GM12878 (cell line): Measurements from ENCODE around the gene PIMREG. TPM values are rescaled to one million over a fixed set of nuclear protein-coding genes. Genes with fewer than 3 reads are reported as not detected.

Source experiments
- ATAC-seq: fragments of 200-7000 bp; cut with Tn5 transposase; 3 replicates; pipeline ENCODE4 v1.9.1; 2020; ENCODE audit warnings: mild to moderate bottlenecking, moderate library complexity
- BruUV-seq: library from RNA; stranded (reverse); fragments of 400-500 nt; replicated peaks from 2 replicates; lab custom pipeline; 2021; lab: Mats Ljungman, UMichigan
- CTCF ChIA-PET: fragments of 300-600 bp; sonication (Branson Sonifier 250); formaldehyde crosslinking; extraction: SDS; loops from one replicate; lab custom pipeline; 2021; ENCODE audit warnings: inconsistent platforms; lab: Yijun Ruan, JAX
- POLR2A ChIA-PET: fragments of 350-600 bp; formaldehyde crosslinking; extraction: SDS; loops from one replicate; lab custom pipeline; 2021; ENCODE audit warnings: inconsistent platforms; lab: Charles Lee
- RAD21 ChIA-PET: fragments of 300-600 bp; sonication (Branson Sonifier 250); formaldehyde crosslinking; loops from one replicate; lab custom pipeline; 2023; ENCODE audit warnings: antibody characterized with exemption; ENCODE audit not compliant: unreplicated experiment; lab: Charles Lee
- SMC1A ChIA-PET: fragments of 300-600 bp; sonication (Branson Sonifier 250); formaldehyde crosslinking; loops from one replicate; lab custom pipeline; 2023; ENCODE audit not compliant: unreplicated experiment, uncharacterized antibody; lab: Charles Lee
- DNase-seq: peaks from one replicate; pipeline ENCODE4 v3.0.0-alpha.2; 2011; ENCODE audit warnings: low read depth, low spot score
- FAIRE-seq: peaks from 3 replicates; lab custom pipeline; 2011; peaks lifted over from hg19 to GRCh38; lab: Jason Lieb, UNC
- H2AFZ ChIP-seq: 2 replicates; pipeline ENCODE4 v1.6.0; 2011; ENCODE audit warnings: low read depth, low read length, control low read depth; ENCODE audit not compliant: control insufficient read depth
- H3K27ac ChIP-seq: 2 replicates; pipeline ENCODE4 v1.5.1; 2011; ENCODE audit warnings: control low read depth; ENCODE audit not compliant: control insufficient read depth, insufficient read depth
- H3K27me3 ChIP-seq, 2 experiments: replicated peaks in 1 of 2; 2 replicates each; pipeline versions ENCODE4 v1.6.0 to v1.6.1; 2011; ENCODE audit warnings: low read length in 1 of 2; ENCODE audit not compliant: control insufficient read depth in 2 of 2, insufficient read depth in 2 of 2
- H3K36me3 ChIP-seq, 2 experiments: 2 replicates each; pipeline ENCODE4 v1.5.1; 2011; ENCODE audit warnings: low read length in 1 of 2; ENCODE audit not compliant: control insufficient read depth in 2 of 2, insufficient read depth in 2 of 2
- H3K4me1 ChIP-seq: 2 replicates; pipeline ENCODE4 v1.6.1; 2011; ENCODE audit warnings: mild to moderate bottlenecking, low read length, moderate library complexity, mixed read lengths; ENCODE audit not compliant: control insufficient read depth, insufficient read depth
- H3K4me2 ChIP-seq: 2 replicates; pipeline ENCODE4 v1.6.0; 2011; ENCODE audit warnings: control low read depth; ENCODE audit not compliant: control insufficient read depth, insufficient read depth
- H3K4me3 ChIP-seq: fragments of 200-600 bp; sonication (generic); 2 replicates; pipeline ENCODE4 v1.5.1; 2016
- H3K79me2 ChIP-seq: 2 replicates; pipeline ENCODE4 v1.6.0; 2011; ENCODE audit warnings: low read length; ENCODE audit not compliant: control insufficient read depth, insufficient read depth
- H3K9ac ChIP-seq: 2 replicates; pipeline ENCODE4 v1.8.0; 2011; ENCODE audit warnings: low read length, control low read depth, mixed read lengths; ENCODE audit not compliant: control insufficient read depth, insufficient read depth
- H3K9me3 ChIP-seq: replicated peaks from 3 replicates; pipeline ENCODE4 v1.5.1; 2011; ENCODE audit warnings: mild to moderate bottlenecking, low read length; ENCODE audit not compliant: control insufficient read depth, insufficient read depth
- H4K20me1 ChIP-seq: 2 replicates; pipeline ENCODE4 v1.6.0; 2011; ENCODE audit not compliant: control insufficient read depth, insufficient read depth
- CTCF ChIP-seq, 3 experiments: IDR thresholded peaks in 2 of 3; conservative IDR thresholded peaks in 1 of 3; 2 replicates each; pipeline ENCODE4 v1.5.1; 2011; ENCODE audit warnings: low read depth in 3 of 3, low read length in 3 of 3, mild to moderate bottlenecking in 3 of 3, control low read depth in 2 of 3, moderate library complexity in 2 of 3, inconsistent platforms in 1 of 3, mixed read lengths in 1 of 3; ENCODE audit not compliant: control insufficient read depth in 2 of 3, insufficient read depth in 1 of 3; ENCODE audit errors: extremely low read depth in 1 of 3
- MEF2B ChIP-seq: fragments of 450-650 bp; IDR thresholded peaks from 2 replicates; pipeline ENCODE4 v1.6.1; 2018; ENCODE audit warnings: mild to moderate bottlenecking, moderate library complexity; ENCODE audit not compliant: partially characterized antibody, poor library complexity, severe bottlenecking
- NFYA ChIP-seq: IDR thresholded peaks from 2 replicates; pipeline ENCODE4 v1.6.1; 2011; ENCODE audit warnings: low read depth, mild to moderate bottlenecking, low read length, improper control_type of control experiment, borderline replicate concordance
- NR2C1 ChIP-seq: fragments of 450-650 bp; IDR thresholded peaks from 2 replicates; pipeline ENCODE4 v1.6.1; 2017; ENCODE audit warnings: antibody characterized with exemption, mild to moderate bottlenecking, moderate library complexity
- PBX3 ChIP-seq: IDR thresholded peaks from 2 replicates; pipeline ENCODE4 v1.6.1; 2011; ENCODE audit warnings: mild to moderate bottlenecking, low read depth, low read length, moderate library complexity; ENCODE audit not compliant: insufficient replicate concordance
- REST ChIP-seq: IDR thresholded peaks from 2 replicates; pipeline ENCODE4 v1.6.1; 2012; ENCODE audit warnings: mild to moderate bottlenecking, low read depth, low read length
- SMC3 ChIP-seq: IDR thresholded peaks from 2 replicates; pipeline ENCODE4 v1.6.1; 2011; ENCODE audit warnings: low read length, improper control_type of control experiment, borderline replicate concordance
- WGBS: methylation state at CpG from one replicate; pipeline ENCODE4 v1.1.6; 2016; ENCODE audit warnings: low lambda C conversion rate; ENCODE audit not compliant: insufficient replicate concordance, insufficient coverage; ENCODE audit errors: missing lambda C conversion rate; 5-methylcytosine and 5-hydroxymethylcytosine counted together
- in situ Hi-C: fragments of 300-500 bp; cut with MboI; formaldehyde crosslinking; loops from 9 replicates; pipeline ENCODE4 v1.14.3; 2018; ENCODE audit warnings: mixed read lengths
- intact Hi-C: fragments of 100-400 bp; cut with micrococcal nuclease; formaldehyde crosslinking; loops from one replicate; pipeline ENCODE4 v1.14.2; 2022; ENCODE audit not compliant: unreplicated experiment
- polyA plus RNA-seq, 11 experiments: library from polyadenylated mRNA; depleted of rRNA in 4 of 11; unstranded in 6 of 11; stranded (reverse) in 5 of 11; fragments of >200 nt; fragmentation: Nextera tagmentation in 4 of 11; fragmentation: Illumina TruSeq in 1 of 11; extraction: Ambion mirVana in 4 of 11; extraction: Trizol in 1 of 11; gene quantifications; 1 replicate in 1 of 11; 2 replicates in 10 of 11; pipeline versions ENCODE4 v1.2.1 to v1.2.3, GENCODE V29; 2011 to 2016; ENCODE audit warnings: inconsistent platforms in 2 of 11, missing spikeins in 2 of 11, low read depth in 1 of 11
- total RNA-seq, 4 experiments: library from RNA; depleted of rRNA in 3 of 4; stranded (reverse); fragments of >200 nt in 3 of 4; fragmentation: Illumina TruSeq in 1 of 4; extraction: Trizol in 1 of 4; gene quantifications; 2 replicates each; pipeline versions ENCODE4 v1.2.1 to v1.2.3, GENCODE V29; 2013 to 2021

PIMREG gene
- total and polyA plus RNA-seq, 10 of the 15 experiments (the other 5 are each of a cell fraction or from before 2014, with no cell fraction given), result 2.8 to 35.8 (median 25.2) TPM

DNA sequence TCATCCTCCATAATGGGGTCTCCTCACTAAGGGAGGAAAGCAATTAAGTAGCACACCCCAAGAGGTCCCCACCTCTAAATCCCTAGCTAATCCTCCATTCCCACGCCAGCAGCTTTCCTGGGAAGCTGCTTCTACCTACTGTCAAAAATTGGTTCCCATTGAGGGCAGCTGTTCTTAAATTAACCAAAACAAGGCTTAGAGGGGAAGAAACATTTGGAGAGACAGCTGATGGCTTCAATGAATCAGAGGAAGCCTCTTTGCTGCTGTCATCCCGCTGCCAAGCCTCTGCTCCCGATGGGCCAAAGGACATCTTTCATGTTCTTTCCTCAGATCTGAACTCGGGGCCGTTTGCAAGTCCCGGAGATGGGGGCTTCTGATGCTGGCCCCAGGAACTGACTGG is 36.0 kb upstream of the PIMREG start:
- ChIA-PET POLR2A (no interaction called here), RAD21 (no interaction called here), CTCF (interaction anchor here (1.1 kb wide), 1 partner anchor 814 kb away, joined by 3 read pairs; no protein-coding TSS in a partner anchor), SMC1A (no interaction called here)
- FAIRE-seq (no peak), ATAC-seq (no peak), DNase-seq (no peak)
- no peaks in the 10 kb centered on the region for H3K4me1 ChIP-seq
- no peak overlapping the region for H3K4me2 ChIP-seq
- no peaks in the 10 kb centered on the region for H3K79me2 ChIP-seq
- no peaks in the 10 kb centered on the region for H4K20me1 ChIP-seq
- TF ChIP-seq PBX3, result no peak
- H3K27me3 ChIP-seq, result no peaks in the 10 kb centered on the region; a peak in 1 of 4 replicates
- 19% methylated on average over 6 of the region's 6 CpGs for WGBS
- no peak overlapping the region for H3K9ac ChIP-seq
- no peaks in the 10 kb centered on the region for H3K36me3 ChIP-seq
- intact Hi-C loops, result no loop called here
- H2AFZ ChIP-seq, result no peak overlapping the region
- in situ Hi-C loops, result loop anchor here (25.0 kb wide), 1 partner anchor 696 kb away; no protein-coding TSS in a partner anchor
- H3K27ac ChIP-seq, result no peak overlapping the region
- H3K9me3 ChIP-seq, result no peaks in the 10 kb centered on the region
- H3K4me3 ChIP-seq, result no peak overlapping the region
- BruUV-seq, result no TSS peak

DNA sequence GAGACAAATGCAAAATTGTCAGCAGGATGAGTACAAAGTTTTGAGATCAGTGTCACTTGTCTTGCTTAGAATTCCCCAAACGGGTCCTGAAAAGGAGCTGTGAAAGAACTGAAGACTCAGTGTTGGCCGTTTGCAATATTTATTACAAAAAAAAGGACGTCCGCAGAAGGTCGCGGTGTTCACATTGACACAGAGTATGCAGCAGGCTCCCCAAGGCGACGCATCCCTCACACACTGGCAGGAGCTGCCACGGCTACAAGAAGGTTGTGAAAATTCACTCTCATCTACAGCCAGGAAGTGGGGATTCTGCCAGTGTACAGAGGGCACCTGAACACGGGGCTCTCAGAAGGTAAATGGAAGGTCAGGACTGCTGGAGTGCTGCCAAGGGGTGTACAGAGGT is 35.5 kb upstream of the PIMREG start:
- ChIA-PET POLR2A (no interaction called here), RAD21 (no interaction called here), CTCF (interaction anchor here (1.1 kb wide), 1 partner anchor 815 kb away, joined by 3 read pairs; no protein-coding TSS in a partner anchor), SMC1A (no interaction called here)
- WGBS, result 45% methylated on average over 10 of the region's 10 CpGs
- no peak overlapping the region for H2AFZ ChIP-seq
- intact Hi-C loops (no loop called here), in situ Hi-C loops (loop anchor here (25.0 kb wide), 1 partner anchor 696 kb away; no protein-coding TSS in a partner anchor)
- no peak overlapping the region for H3K9ac ChIP-seq
- DNase-seq, result no peak
- no peaks in the 10 kb centered on the region for H3K79me2 ChIP-seq
- H4K20me1 ChIP-seq, result no peaks in the 10 kb centered on the region
- BruUV-seq, result no TSS peak
- H3K36me3 ChIP-seq, result no peaks in the 10 kb centered on the region
- no peak overlapping the region for H3K4me2 ChIP-seq
- H3K4me3 ChIP-seq, result no peak overlapping the region
- H3K9me3 ChIP-seq, result no peaks in the 10 kb centered on the region
- no peak overlapping the region for H3K27ac ChIP-seq
- FAIRE-seq, result no peak
- no peaks in the 10 kb centered on the region; a peak in 1 of 4 replicates for H3K27me3 ChIP-seq
- no peaks in the 10 kb centered on the region for H3K4me1 ChIP-seq
- no peak for ATAC-seq
- TF ChIP-seq CTCF (IDR thresholded peaks at IDR 0.05 in 2 of 3, conservative IDR thresholded peaks at IDR 0.05 in 1 of 3; ENCODE audit: control insufficient read depth in 2 of 3, extremely low read depth in 1 of 3, insufficient read depth in 1 of 3, low read depth in 3 of 3, low read length in 3 of 3), result no peak
- no peak for TF ChIP-seq SMC3
- TF ChIP-seq MEF2B, result no peak
- TF ChIP-seq NR2C1, result no peak
- no peak for TF ChIP-seq REST
- no peak for TF ChIP-seq NFYA
